Measurements from ENCODE around the gene VPS4B. TPM values are rescaled to one million over a fixed set of nuclear protein-coding genes. Genes with fewer than 3 reads are reported as not detected.

The VPS4B gene
- polyA plus RNA-seq (2011; rRNA removed), result 17.0 and 25.1 TPM in 2 replicates
- 17.0 and 21.4 TPM in 2 replicates for polyA minus RNA-seq (2011; rRNA and poly(A)+ RNA removed)

GRCh38 chr18:63422087-63422863 lies at the start of gene VPS4B:
Gene VPS4B, minus strand, starts transcription at chr18:63422476. Its CDS starts 217 bp downstream, at chr18:63422259.
- POLR2A ChIA-PET, result interaction anchor here (1.2 kb wide), 1 partner anchor 55 kb away, joined by 6 read pairs; the partner anchor contains the start of gene KDSR
- no peaks in the 10 kb centered on the region; the same call in 1 of the 2 replicates for H3K36me3 ChIP-seq (ENCODE audit: control insufficient read depth, insufficient read depth, low read length)
- peak; percentile 96 for DNase-seq (ENCODE audit: low read depth)
- CTCF ChIA-PET, result interaction anchor here (0.5 to 1.1 kb wide), 4 partner anchors 10 to 308 kb away, joined by 3 to 8 read pairs (median 3); no protein-coding TSS in a partner anchor
- H3K27me3 ChIP-seq (ENCODE audit: control insufficient read depth, insufficient read depth, low read length), result no peaks in the 10 kb centered on the region
- H3K4me3 ChIP-seq (ENCODE audit: low read depth, low read length), result peak within 1 kb of the TSS; percentile 62
- no peak for TF ChIP-seq CTCF (IDR thresholded peaks at IDR 0.05; ENCODE audit: insufficient read depth, low read depth, low read length)

GRCh38 chr18:63470751-63471150 lies 48.5 kb upstream of the VPS4B start:
- no peak for TF ChIP-seq CTCF (IDR thresholded peaks at IDR 0.05; ENCODE audit: insufficient read depth, low read depth, low read length)
- CTCF ChIA-PET, result no interaction called here
- no peaks in the 10 kb centered on the region for H3K27me3 ChIP-seq (ENCODE audit: control insufficient read depth, insufficient read depth, low read length)
- H3K4me3 ChIP-seq (ENCODE audit: low read depth, low read length), result no peak overlapping the region
- POLR2A ChIA-PET, result no interaction called here
- no peaks in the 10 kb centered on the region for H3K36me3 ChIP-seq (ENCODE audit: control insufficient read depth, insufficient read depth, low read length)
- DNase-seq (ENCODE audit: low read depth), result no peak

- no peak for DNase-seq (ENCODE audit: low read depth)
- CTCF ChIA-PET, result no interaction called here
- Histone ChIP-seq H3K36me3 (ENCODE audit: control insufficient read depth, insufficient read depth, low read length) (no peaks in the 10 kb centered on the region), H3K27me3 (ENCODE audit: control insufficient read depth, insufficient read depth, low read length) (no peaks in the 10 kb centered on the region), H3K4me3 (ENCODE audit: low read depth, low read length) (no peak overlapping the region)
- no peak for TF ChIP-seq CTCF (IDR thresholded peaks at IDR 0.05; ENCODE audit: insufficient read depth, low read depth, low read length)
- POLR2A ChIA-PET, result no interaction called here
Observed at GRCh38 chr18:63468575-63468974, 46.3 kb upstream of the VPS4B start.

- no peak for DNase-seq (ENCODE audit: low read depth)
- H3K27me3 ChIP-seq (ENCODE audit: control insufficient read depth, insufficient read depth, low read length), result no peaks in the 10 kb centered on the region
- TF ChIP-seq CTCF (IDR thresholded peaks at IDR 0.05; ENCODE audit: insufficient read depth, low read depth, low read length), result no peak
- no peak overlapping the region for H3K4me3 ChIP-seq (ENCODE audit: low read depth, low read length)
- no peaks in the 10 kb centered on the region for H3K36me3 ChIP-seq (ENCODE audit: control insufficient read depth, insufficient read depth, low read length)
- ChIA-PET CTCF (no interaction called here), POLR2A (no interaction called here)
Observed at GRCh38 chr18:63467699-63468098, 45.4 kb upstream of the VPS4B start.

- H3K27me3 ChIP-seq (ENCODE audit: control insufficient read depth, insufficient read depth, low read length), result no peaks in the 10 kb centered on the region
- ChIA-PET CTCF (no interaction called here), POLR2A (no interaction called here)
- no peak for TF ChIP-seq CTCF (IDR thresholded peaks at IDR 0.05; ENCODE audit: insufficient read depth, low read depth, low read length)
- H3K4me3 ChIP-seq (ENCODE audit: low read depth, low read length), result no peak overlapping the region
- DNase-seq (ENCODE audit: low read depth), result no peak
- H3K36me3 ChIP-seq (ENCODE audit: control insufficient read depth, insufficient read depth, low read length), result no peaks in the 10 kb centered on the region
Observed at GRCh38 chr18:63465059-63465458, 42.8 kb upstream of the VPS4B start.

All from BJ (cell line).